ENCODE results near the gene PCOLCE2. TPM values are rescaled to one million over a fixed set of nuclear protein-coding genes. Genes with fewer than 3 reads are reported as not detected.
A peak's percentile ranks its signal among the peaks of the same experiment; 100 is the strongest.

PCOLCE2 gene
- total RNA-seq, 1 experiment from 2014 or later: 13.5 TPM

- TF ChIP-seq PRDM15 (CRISPR knock-in tag; IDR thresholded peaks at IDR 0.05): no peak
These were observed 37.6 kb upstream of the PCOLCE2 start (continued) for GRCh38 chr3:142926368-142926944.

- no peak for TF ChIP-seq NR2C2 (CRISPR knock-in tag; IDR thresholded peaks at IDR 0.05)
- TF ChIP-seq TEAD4 (CRISPR knock-in tag; IDR thresholded peaks at IDR 0.05): no peak
- TF ChIP-seq CTCF (IDR thresholded peaks at IDR 0.05): no peak
- no peak for TF ChIP-seq ZBTB21 (CRISPR knock-in tag; IDR thresholded peaks at IDR 0.05; ENCODE audit: borderline replicate concordance)
- TF ChIP-seq JAZF1 (CRISPR knock-in tag; IDR thresholded peaks at IDR 0.05): no peak
- no peak for TF ChIP-seq NR1H2 (CRISPR knock-in tag; IDR thresholded peaks at IDR 0.05)
- no peak for TF ChIP-seq ESRRA (CRISPR knock-in tag; IDR thresholded peaks at IDR 0.05; ENCODE audit: borderline replicate concordance)
- TF ChIP-seq PRDM15 (CRISPR knock-in tag; IDR thresholded peaks at IDR 0.05): no peak
- TF ChIP-seq ZNF263 (CRISPR knock-in tag; IDR thresholded peaks at IDR 0.05; ENCODE audit: low read depth): no peak
- no peak for TF ChIP-seq RORB (CRISPR knock-in tag; IDR thresholded peaks at IDR 0.05)
- TF ChIP-seq NFATC4 (CRISPR knock-in tag; IDR thresholded peaks at IDR 0.05): no peak
- no peak for ATAC-seq
- no peaks in the 10 kb centered on the region for H3K4me1 Mint-ChIP-seq
- no peaks in the 10 kb centered on the region for H3K27me3 Mint-ChIP-seq (ENCODE audit: low read depth)
- H3K36me3 Mint-ChIP-seq: peaks cover 7% of the 10 kb centered on the region; the same call in 1 of the 2 replicates
- no peak for DNase-seq (ENCODE audit: low spot score)
- ChIA-PET POLR2A (no interaction called here), CTCF (no interaction called here)
- H3K27ac Mint-ChIP-seq: no peak overlapping the region
- H3K4me3 Mint-ChIP-seq: no peak overlapping the region
- peaks cover 17% of the 10 kb centered on the region for H3K9me3 Mint-ChIP-seq
These were observed 36.3 kb upstream of the PCOLCE2 start for GRCh38 chr3:142925140-142925539.

GRCh38 chr3:142923694-142924093, 34.8 kb upstream of the PCOLCE2 start:
- ATAC-seq (no peak), DNase-seq (ENCODE audit: low spot score) (no peak)
- Mint-ChIP-seq H3K27me3 (ENCODE audit: low read depth) (no peaks in the 10 kb centered on the region), H3K36me3 (peaks cover 7% of the 10 kb centered on the region; the same call in 1 of the 2 replicates), H3K9me3 (peaks cover 17% of the 10 kb centered on the region), H3K27ac (no peak overlapping the region), H3K4me1 (no peaks in the 10 kb centered on the region), H3K4me3 (no peak overlapping the region)
- POLR2A ChIA-PET: no interaction called here
- CTCF ChIA-PET: no interaction called here
- TF ChIP-seq ZNF317 (CRISPR knock-in tag; IDR thresholded peaks at IDR 0.05; ENCODE audit: borderline replicate concordance, low read depth): peak; percentile 69; the same call in 1 of the 2 replicates
- no peak for TF ChIP-seq FOXP1 (CRISPR knock-in tag; IDR thresholded peaks at IDR 0.05; ENCODE audit: borderline replicate concordance)
